NCI-H146 (cell line): Measurements from ENCODE around the gene LRBA.

Experiments
- DNase-seq: peaks from one replicate; lab custom pipeline; 2025; lab: John Stamatoyannopoulos, UW

The LRBA gene

GRCh38 chr4:150268444-150268843 is 746.6 kb downstream of the LRBA start:
- no peak for DNase-seq

GRCh38 chr4:150265806-150266205 is 749.3 kb downstream of the LRBA start:
- DNase-seq = no peak

- DNase-seq = no peak
These were observed 750.4 kb downstream of the LRBA start for GRCh38 chr4:150264595-150265161.

GRCh38 chr4:150262611-150263010 is 752.5 kb downstream of the LRBA start:
- DNase-seq = no peak

- no peak for DNase-seq
These were observed 753.5 kb downstream of the LRBA start for GRCh38 chr4:150261571-150261970.

GRCh38 chr4:150259861-150260567 is 755.1 kb downstream of the LRBA start:
- no peak for DNase-seq

- DNase-seq = no peak
These were observed 756.5 kb downstream of the LRBA start for GRCh38 chr4:150258569-150258968.

GRCh38 chr4:150256841-150257730 is 758.0 kb downstream of the LRBA start:
- no peak for DNase-seq

GRCh38 chr4:150256225-150256620 is 758.9 kb downstream of the LRBA start:
- no peak for DNase-seq

GRCh38 chr4:150255610-150256224 is 759.4 kb downstream of the LRBA start:
- DNase-seq = no peak

- no peak for DNase-seq
These were observed 761.0 kb downstream of the LRBA start for GRCh38 chr4:150253965-150254630.

- DNase-seq = no peak
These were observed 761.7 kb downstream of the LRBA start for GRCh38 chr4:150253416-150253815.

- DNase-seq = no peak
These were observed 762.3 kb downstream of the LRBA start for GRCh38 chr4:150252741-150253140.

- no peak for DNase-seq
These were observed 762.8 kb downstream of the LRBA start for GRCh38 chr4:150252306-150252705.

- no peak for DNase-seq
These were observed 763.3 kb downstream of the LRBA start for GRCh38 chr4:150251752-150252190.

GRCh38 chr4:150250998-150251651 is 764.0 kb downstream of the LRBA start:
- DNase-seq = no peak

GRCh38 chr4:150250293-150250997 is 764.6 kb downstream of the LRBA start:
- DNase-seq = no peak

GRCh38 chr4:150248181-150248580 is 766.9 kb downstream of the LRBA start:
- no peak for DNase-seq

- no peak for DNase-seq
These were observed 767.9 kb downstream of the LRBA start for GRCh38 chr4:150247184-150247583.

- peak; percentile 77 for DNase-seq
These were observed 770.5 kb downstream of the LRBA start for GRCh38 chr4:150244600-150244999.

- DNase-seq = no peak
These were observed 771.2 kb downstream of the LRBA start for GRCh38 chr4:150243932-150244331.
